A549 (cell line): ENCODE results near the gene PGLYRP2. TPM values are rescaled to one million over a fixed set of nuclear protein-coding genes. Genes with fewer than 3 reads are reported as not detected.

Source experiments
- ATAC-seq, 2 experiments: fragments of 200-7000 bp in 1 of 2; fragments of >200 bp in 1 of 2; cut with Nextera tagmentation in 1 of 2; cut with Tn5 transposase in 1 of 2; 3 replicates each; pipeline versions ENCODE4 v1.8.0 to v1.9.1; 2018 to 2020; ENCODE audit warnings: mild to moderate bottlenecking in 1 of 2, moderate library complexity in 1 of 2
- CTCF ChIA-PET: fragments of 300-600 bp; sonication (Branson Sonifier 250); formaldehyde crosslinking; extraction: SDS; loops from one replicate; lab custom pipeline; 2021; ENCODE audit warnings: antibody characterized with exemption, inconsistent platforms; lab: Yijun Ruan, JAX
- POLR2A ChIA-PET: fragments of 350-600 bp; formaldehyde crosslinking; extraction: SDS; loops from one replicate; lab custom pipeline; 2021; ENCODE audit warnings: antibody characterized with exemption, inconsistent platforms; lab: Yijun Ruan, JAX
- DNase-seq, 2 experiments: peaks; one replicate each; pipeline versions ENCODE4 v3.0.0 to v3.0.0-alpha.2; 2011 to 2016; ENCODE audit warnings: low read depth in 1 of 2, low spot score in 1 of 2
- FAIRE-seq: peaks from 2 replicates; lab custom pipeline; 2011; peaks lifted over from hg19 to GRCh38; lab: Jason Lieb, UNC
- H3K27ac ChIP-seq, 2 experiments: fragments of >200 bp; sonication (Bioruptor Twin); formaldehyde crosslinking; 3 replicates each; pipeline ENCODE4 v1.5.1; 2016 to 2017
- H3K4me1 ChIP-seq: fragments of >200 bp; sonication (Bioruptor Twin); formaldehyde crosslinking; 3 replicates; pipeline ENCODE4 v1.6.1; 2016
- H3K4me2 ChIP-seq: fragments of >200 bp; sonication (Bioruptor Twin); formaldehyde crosslinking; 3 replicates; pipeline ENCODE4 v1.6.1; 2016
- H3K4me3 ChIP-seq: fragments of >200 bp; sonication (Bioruptor Twin); formaldehyde crosslinking; 3 replicates; pipeline ENCODE4 v1.5.1; 2016
- H3K9me3 ChIP-seq: fragments of >200 bp; sonication (Bioruptor Twin); formaldehyde crosslinking; 3 replicates; pipeline ENCODE4 v1.6.1; 2016
- BHLHE40 ChIP-seq: IDR thresholded peaks from 2 replicates; pipeline ENCODE4 v1.6.1; 2012; ENCODE audit warnings: low read depth, low read length, inconsistent platforms
- CHD2 ChIP-seq: fragments of 150-350 bp; IDR thresholded peaks from 2 replicates; pipeline ENCODE4 v1.6.1; 2014; ENCODE audit warnings: low read length; ENCODE audit not compliant: partially characterized antibody
- CHD4 ChIP-seq: fragments of 200-600 bp; sonication (generic); IDR thresholded peaks from 2 replicates; pipeline ENCODE4 v1.6.1; 2016; ENCODE audit warnings: antibody characterized with exemption, mild to moderate bottlenecking, borderline replicate concordance
- EHF ChIP-seq: fragments of 250-450 bp; sonication (Bioruptor Pico); IDR thresholded peaks from 2 replicates; pipeline ENCODE4 v1.5.0; 2020; ENCODE audit warnings: mild to moderate bottlenecking
- EP300 ChIP-seq, 2 experiments: fragments of >200 bp; sonication (Bioruptor Twin); formaldehyde crosslinking; IDR thresholded peaks; 2 replicates in 1 of 2; 3 replicates in 1 of 2; pipeline ENCODE4 v1.6.1; 2016 to 2017
- HDAC2 ChIP-seq: fragments of 200-600 bp; sonication (generic); IDR thresholded peaks from 2 replicates; pipeline ENCODE4 v1.6.1; 2016
- HEYL ChIP-seq: fragments of 250-450 bp; sonication (Bioruptor Pico); IDR thresholded peaks from 2 replicates; pipeline ENCODE4 v1.8.0; 2021; ENCODE audit warnings: mild to moderate bottlenecking, moderate library complexity
- HOXB5 ChIP-seq: fragments of 250-450 bp; sonication (Bioruptor Pico); IDR thresholded peaks from 2 replicates; pipeline ENCODE4 v1.5.0; 2020; ENCODE audit warnings: mild to moderate bottlenecking, moderate library complexity
- JUN ChIP-seq, 2 experiments: fragments of >200 bp; sonication (Bioruptor Twin); formaldehyde crosslinking; IDR thresholded peaks; 2 replicates in 1 of 2; 3 replicates in 1 of 2; pipeline ENCODE4 v1.6.1; 2016 to 2017
- KDM1A ChIP-seq: fragments of 200-600 bp; sonication (generic); IDR thresholded peaks from 2 replicates; pipeline ENCODE4 v1.6.1; 2016; ENCODE audit warnings: low read depth, mild to moderate bottlenecking
- MAFK ChIP-seq: fragments of 450-650 bp; IDR thresholded peaks from 2 replicates; pipeline ENCODE4 v1.6.1; 2014; ENCODE audit not compliant: partially characterized antibody
- MAZ ChIP-seq: fragments of 150-350 bp; IDR thresholded peaks from 2 replicates; pipeline ENCODE4 v1.6.1; 2014; ENCODE audit warnings: antibody characterized with exemption, low read depth, low read length, borderline replicate concordance
- MYC ChIP-seq: IDR thresholded peaks from 2 replicates; pipeline ENCODE4 v1.6.1; 2012; ENCODE audit warnings: mild to moderate bottlenecking, inconsistent platforms, low read length, improper control_type of control experiment, borderline replicate concordance
- NR3C1 ChIP-seq: fragments of >200 bp; sonication (Bioruptor Twin); formaldehyde crosslinking; IDR thresholded peaks from 3 replicates; pipeline ENCODE4 v1.6.1; 2017
- PHF8 ChIP-seq: fragments of 200-600 bp; sonication (generic); IDR thresholded peaks from 2 replicates; pipeline ENCODE4 v1.6.1; 2016; ENCODE audit warnings: low read depth, mild to moderate bottlenecking, antibody characterized with exemption, moderate library complexity, borderline replicate concordance
- POLR2A ChIP-seq: IDR thresholded peaks from 2 replicates; pipeline ENCODE4 v1.6.1; 2012; ENCODE audit warnings: mild to moderate bottlenecking, low read length
- POLR2AphosphoS2 ChIP-seq: conservative IDR thresholded peaks from 2 replicates; pipeline ENCODE4 v1.6.1; 2012; ENCODE audit warnings: low read length, improper control_type of control experiment, inconsistent platforms
- SREBF2 ChIP-seq: fragments of 450-650 bp; IDR thresholded peaks from 2 replicates; pipeline ENCODE4 v1.6.1; 2014; ENCODE audit warnings: mild to moderate bottlenecking, moderate library complexity
- TFCP2L1 ChIP-seq: fragments of 250-450 bp; sonication (Bioruptor Pico); IDR thresholded peaks from 2 replicates; pipeline ENCODE4 v1.5.0; 2021; ENCODE audit warnings: mild to moderate bottlenecking
- ZFP36 ChIP-seq: fragments of 450-650 bp; IDR thresholded peaks from 2 replicates; pipeline ENCODE4 v1.6.1; 2014; ENCODE audit warnings: borderline replicate concordance; ENCODE audit not compliant: partially characterized antibody
- ZSCAN20 ChIP-seq: fragments of 250-450 bp; sonication (Bioruptor Pico); IDR thresholded peaks from 2 replicates; pipeline ENCODE4 v1.8.0; 2022; ENCODE audit warnings: mild to moderate bottlenecking, moderate library complexity
- WGBS: methylation state at CpG from one replicate; pipeline ENCODE4 v1.1.6; 2017; ENCODE audit errors: missing lambda C conversion rate; 5-methylcytosine and 5-hydroxymethylcytosine counted together
- polyA plus RNA-seq, 4 experiments: library from polyadenylated mRNA; depleted of rRNA in 3 of 4; stranded (reverse); fragments of >200 nt; fragmentation: RNase III in 1 of 4; extraction: RNeasy Plus Mini Kit Qiagen cat#74134 plus additional on column Dnase treatment in 1 of 4; gene quantifications; 2 replicates in 3 of 4; 3 replicates in 1 of 4; pipeline ENCODE4 v1.2.3, GENCODE V29; 2011 to 2017
- TF ChIP-seq, protein P1 (sequence below): fragments of 250-450 bp; sonication (Bioruptor Pico); IDR thresholded peaks from 2 replicates; pipeline ENCODE4 v1.5.0; 2020; ENCODE audit warnings: low read depth, mild to moderate bottlenecking, moderate library complexity
- TF ChIP-seq, protein P2 (sequence below): fragments of 200-600 bp; sonication (generic); IDR thresholded peaks from 2 replicates; pipeline ENCODE4 v1.6.1; 2016; ENCODE audit warnings: antibody characterized with exemption, mild to moderate bottlenecking, moderate library complexity
- TF ChIP-seq, protein P3 (sequence below): IDR thresholded peaks from 2 replicates; pipeline ENCODE4 v1.6.1; 2012
- TF ChIP-seq, protein P4 (sequence below): IDR thresholded peaks from 2 replicates; pipeline ENCODE4 v1.6.1; 2012
- TF ChIP-seq, protein P5 (sequence below): fragments of 150-350 bp; IDR thresholded peaks from 2 replicates; pipeline ENCODE4 v1.6.1; 2014; ENCODE audit warnings: low read depth, mild to moderate bottlenecking, low read length
- TF ChIP-seq, protein P6 (sequence below): fragments of 250-450 bp; sonication (Bioruptor Pico); IDR thresholded peaks from 2 replicates; pipeline ENCODE4 v1.5.0; 2021; ENCODE audit warnings: mild to moderate bottlenecking, moderate library complexity, borderline replicate concordance

Gene PGLYRP2
- polyA plus RNA-seq, 2 of the 4 experiments (the other 2 are of a cell fraction): not detected

DNA sequence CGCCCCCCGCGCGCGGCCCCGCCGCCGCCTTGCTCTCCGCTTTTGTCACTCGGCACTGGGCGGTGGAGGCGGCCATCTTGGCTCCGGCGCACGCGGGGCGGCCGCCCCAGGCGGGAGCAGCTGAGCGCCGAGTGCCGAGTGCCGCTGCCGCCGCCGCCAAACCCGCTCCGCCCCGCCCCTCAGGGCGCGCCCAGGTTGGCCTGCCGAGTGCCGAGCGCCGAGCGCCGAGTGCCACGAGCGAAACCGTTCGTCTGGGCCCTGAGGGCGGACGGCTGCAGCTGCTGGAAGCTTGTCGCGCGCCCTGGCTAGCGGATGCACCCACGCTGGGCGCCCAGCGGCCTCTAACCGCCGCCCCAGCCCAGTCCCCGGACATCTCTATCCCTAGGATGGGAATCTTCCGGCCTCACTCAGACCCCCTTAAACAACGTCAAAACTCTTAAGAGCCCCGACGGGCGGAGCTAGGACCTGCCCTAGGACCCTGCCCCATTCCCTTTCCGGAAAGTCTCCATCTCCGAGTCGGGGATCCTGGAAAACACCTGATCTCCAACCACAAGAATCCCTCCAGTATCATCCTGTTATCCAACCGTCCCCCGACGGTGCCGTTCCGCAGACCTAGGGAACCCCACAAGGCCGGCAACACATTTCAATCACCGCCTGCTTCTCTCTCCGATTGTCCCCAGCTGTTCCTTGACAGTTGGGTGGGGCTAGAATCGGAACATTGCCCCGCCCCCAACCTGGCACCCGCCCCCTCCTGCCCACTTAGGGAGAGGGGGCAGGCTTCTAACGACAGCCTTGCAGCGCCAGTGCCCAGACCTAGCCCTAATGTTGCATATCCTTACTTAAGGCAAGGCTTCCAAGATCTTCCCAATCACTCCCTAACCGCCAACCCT, 46.4 kb downstream of the PGLYRP2 start:
- 9% methylated on average over 14 of the region's 75 CpGs for WGBS
- peak; percentile 44; the same call in 1 of the 2 replicates for TF ChIP-seq HOXB5 (CRISPR knock-in tag)
- TF ChIP-seq, protein P1, sequence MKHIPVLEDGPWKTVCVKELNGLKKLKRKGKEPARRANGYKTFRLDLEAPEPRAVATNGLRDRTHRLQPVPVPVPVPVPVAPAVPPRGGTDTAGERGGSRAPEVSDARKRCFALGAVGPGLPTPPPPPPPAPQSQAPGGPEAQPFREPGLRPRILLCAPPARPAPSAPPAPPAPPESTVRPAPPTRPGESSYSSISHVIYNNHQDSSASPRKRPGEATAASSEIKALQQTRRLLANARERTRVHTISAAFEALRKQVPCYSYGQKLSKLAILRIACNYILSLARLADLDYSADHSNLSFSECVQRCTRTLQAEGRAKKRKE (CRISPR knock-in tag): no peak
- TF ChIP-seq NR3C1: no peak
- TF ChIP-seq ZSCAN20 (CRISPR knock-in tag): no peak
- peak; percentile 36; the same call in 1 of the 2 replicates for TF ChIP-seq MAZ
- no peak for TF ChIP-seq ZFP36
- peak; percentile 92 for TF ChIP-seq MYC
- TF ChIP-seq, protein P2, sequence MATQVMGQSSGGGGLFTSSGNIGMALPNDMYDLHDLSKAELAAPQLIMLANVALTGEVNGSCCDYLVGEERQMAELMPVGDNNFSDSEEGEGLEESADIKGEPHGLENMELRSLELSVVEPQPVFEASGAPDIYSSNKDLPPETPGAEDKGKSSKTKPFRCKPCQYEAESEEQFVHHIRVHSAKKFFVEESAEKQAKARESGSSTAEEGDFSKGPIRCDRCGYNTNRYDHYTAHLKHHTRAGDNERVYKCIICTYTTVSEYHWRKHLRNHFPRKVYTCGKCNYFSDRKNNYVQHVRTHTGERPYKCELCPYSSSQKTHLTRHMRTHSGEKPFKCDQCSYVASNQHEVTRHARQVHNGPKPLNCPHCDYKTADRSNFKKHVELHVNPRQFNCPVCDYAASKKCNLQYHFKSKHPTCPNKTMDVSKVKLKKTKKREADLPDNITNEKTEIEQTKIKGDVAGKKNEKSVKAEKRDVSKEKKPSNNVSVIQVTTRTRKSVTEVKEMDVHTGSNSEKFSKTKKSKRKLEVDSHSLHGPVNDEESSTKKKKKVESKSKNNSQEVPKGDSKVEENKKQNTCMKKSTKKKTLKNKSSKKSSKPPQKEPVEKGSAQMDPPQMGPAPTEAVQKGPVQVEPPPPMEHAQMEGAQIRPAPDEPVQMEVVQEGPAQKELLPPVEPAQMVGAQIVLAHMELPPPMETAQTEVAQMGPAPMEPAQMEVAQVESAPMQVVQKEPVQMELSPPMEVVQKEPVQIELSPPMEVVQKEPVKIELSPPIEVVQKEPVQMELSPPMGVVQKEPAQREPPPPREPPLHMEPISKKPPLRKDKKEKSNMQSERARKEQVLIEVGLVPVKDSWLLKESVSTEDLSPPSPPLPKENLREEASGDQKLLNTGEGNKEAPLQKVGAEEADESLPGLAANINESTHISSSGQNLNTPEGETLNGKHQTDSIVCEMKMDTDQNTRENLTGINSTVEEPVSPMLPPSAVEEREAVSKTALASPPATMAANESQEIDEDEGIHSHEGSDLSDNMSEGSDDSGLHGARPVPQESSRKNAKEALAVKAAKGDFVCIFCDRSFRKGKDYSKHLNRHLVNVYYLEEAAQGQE: no peak
- no peak for TF ChIP-seq CHD2
- peak; percentile 60; the same call in 1 of the 2 replicates for TF ChIP-seq PHF8
- TF ChIP-seq, protein P3, sequence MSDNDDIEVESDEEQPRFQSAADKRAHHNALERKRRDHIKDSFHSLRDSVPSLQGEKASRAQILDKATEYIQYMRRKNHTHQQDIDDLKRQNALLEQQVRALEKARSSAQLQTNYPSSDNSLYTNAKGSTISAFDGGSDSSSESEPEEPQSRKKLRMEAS: peak; percentile 83
- TF ChIP-seq TFCP2L1: no peak
- TF ChIP-seq JUN (IDR thresholded peaks at IDR 0.05): peak in 1 of 2 experiments; percentile 68; a peak in 2 of 5 replicates
- TF ChIP-seq, protein P4, sequence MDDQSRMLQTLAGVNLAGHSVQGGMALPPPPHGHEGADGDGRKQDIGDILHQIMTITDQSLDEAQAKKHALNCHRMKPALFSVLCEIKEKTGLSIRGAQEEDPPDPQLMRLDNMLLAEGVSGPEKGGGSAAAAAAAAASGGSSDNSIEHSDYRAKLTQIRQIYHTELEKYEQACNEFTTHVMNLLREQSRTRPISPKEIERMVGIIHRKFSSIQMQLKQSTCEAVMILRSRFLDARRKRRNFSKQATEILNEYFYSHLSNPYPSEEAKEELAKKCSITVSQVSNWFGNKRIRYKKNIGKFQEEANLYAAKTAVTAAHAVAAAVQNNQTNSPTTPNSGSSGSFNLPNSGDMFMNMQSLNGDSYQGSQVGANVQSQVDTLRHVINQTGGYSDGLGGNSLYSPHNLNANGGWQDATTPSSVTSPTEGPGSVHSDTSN: 0 out of 2 replicates have a peak, but pooled peaks have one; percentile 24
- no peak for TF ChIP-seq HDAC2
- peak; percentile 35; the same call in 1 of the 2 replicates for TF ChIP-seq POLR2A
- no peak for TF ChIP-seq HEYL (CRISPR knock-in tag)
- TF ChIP-seq POLR2AphosphoS2: no peak
- TF ChIP-seq, all 56 proteins: peak for 8
- ATAC-seq: peak; percentile 82 to 83
- Histone ChIP-seq H3K4me2 (peak overlapping the region; percentile 82), H3K27ac (peak overlapping the region; percentile 79 to 99), H3K4me1 (peaks cover 14% of the 10 kb centered on the region; the same call in 1 of the 3 replicates), H3K4me3 (peak overlapping the region; percentile 71), H3K9me3 (no peaks in the 10 kb centered on the region)
- DNase-seq: peak; percentile 75 to 84
- CTCF ChIA-PET: interaction anchor here (1.2 to 1.5 kb wide), 2 partner anchors 23 to 341 kb away, joined by 4 read pairs; no protein-coding TSS in a partner anchor
- POLR2A ChIA-PET: interaction anchor here (0.6 to 1.6 kb wide), 4 partner anchors 12 to 99 kb away, joined by 3 to 8 read pairs (median 3); partner anchors contain the start of gene AKAP8L
- no peak for FAIRE-seq

DNA sequence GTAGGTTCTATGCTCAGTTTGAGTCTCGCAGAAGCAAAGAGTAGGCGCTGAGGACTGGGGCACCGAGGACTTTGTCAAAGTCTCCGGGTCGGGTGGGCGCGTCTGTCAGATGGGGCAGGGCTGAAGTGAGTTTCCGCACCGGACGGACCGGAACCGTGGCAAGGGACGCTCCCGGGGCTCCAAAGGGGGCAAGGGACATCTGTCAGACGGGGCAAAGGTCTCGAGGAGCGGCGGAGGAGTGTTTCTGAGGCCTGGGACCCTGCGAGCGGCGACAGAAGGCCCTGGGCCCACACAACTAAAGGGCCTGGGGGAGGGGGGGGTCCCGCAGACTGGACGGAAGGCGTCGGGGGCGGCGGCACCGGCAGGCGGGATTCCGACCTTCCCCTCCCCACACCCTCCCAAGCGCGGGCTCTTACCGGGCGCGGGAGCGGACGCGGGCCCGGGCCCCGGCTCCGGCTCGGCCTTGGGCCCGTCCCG, 47.2 kb downstream of the PGLYRP2 start:
- no peaks in the 10 kb centered on the region for H3K9me3 ChIP-seq
- ATAC-seq (no peak; a peak in 1 of 6 replicates), DNase-seq (peak in 1 of 2 experiments; percentile 21), FAIRE-seq (no peak)
- peak overlapping the region; percentile 98 for H3K4me2 ChIP-seq
- ChIA-PET POLR2A (interaction anchor here (1.2 to 1.6 kb wide), 3 partner anchors 11 to 53 kb away, joined by 3 to 8 read pairs (median 3); partner anchors contain the start of gene AKAP8L), CTCF (interaction anchor here (1.2 kb wide), 1 partner anchor 340 kb away, joined by 4 read pairs; no protein-coding TSS in a partner anchor)
- peak overlapping the region; percentile 89 to 99 for H3K27ac ChIP-seq
- peak overlapping the region; percentile 71 for H3K4me3 ChIP-seq
- H3K4me1 ChIP-seq: peaks cover 14% of the 10 kb centered on the region; the same call in 1 of the 3 replicates
- WGBS: 2% methylated on average over 14 of the region's 44 CpGs
- TF ChIP-seq EP300 (IDR thresholded peaks at IDR 0.05) (no peak), ZSCAN20 (CRISPR knock-in tag) (no peak), SREBF2 (no peak), MAFK (no peak), HDAC2 (no peak), CHD4 (no peak), KDM1A (no peak), JUN (IDR thresholded peaks at IDR 0.05) (no peak), BHLHE40 (no peak), EHF (CRISPR knock-in tag) (no peak)
- TF ChIP-seq, protein P5, sequence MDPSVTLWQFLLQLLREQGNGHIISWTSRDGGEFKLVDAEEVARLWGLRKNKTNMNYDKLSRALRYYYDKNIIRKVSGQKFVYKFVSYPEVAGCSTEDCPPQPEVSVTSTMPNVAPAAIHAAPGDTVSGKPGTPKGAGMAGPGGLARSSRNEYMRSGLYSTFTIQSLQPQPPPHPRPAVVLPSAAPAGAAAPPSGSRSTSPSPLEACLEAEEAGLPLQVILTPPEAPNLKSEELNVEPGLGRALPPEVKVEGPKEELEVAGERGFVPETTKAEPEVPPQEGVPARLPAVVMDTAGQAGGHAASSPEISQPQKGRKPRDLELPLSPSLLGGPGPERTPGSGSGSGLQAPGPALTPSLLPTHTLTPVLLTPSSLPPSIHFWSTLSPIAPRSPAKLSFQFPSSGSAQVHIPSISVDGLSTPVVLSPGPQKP: no peak
- TF ChIP-seq, protein P6, sequence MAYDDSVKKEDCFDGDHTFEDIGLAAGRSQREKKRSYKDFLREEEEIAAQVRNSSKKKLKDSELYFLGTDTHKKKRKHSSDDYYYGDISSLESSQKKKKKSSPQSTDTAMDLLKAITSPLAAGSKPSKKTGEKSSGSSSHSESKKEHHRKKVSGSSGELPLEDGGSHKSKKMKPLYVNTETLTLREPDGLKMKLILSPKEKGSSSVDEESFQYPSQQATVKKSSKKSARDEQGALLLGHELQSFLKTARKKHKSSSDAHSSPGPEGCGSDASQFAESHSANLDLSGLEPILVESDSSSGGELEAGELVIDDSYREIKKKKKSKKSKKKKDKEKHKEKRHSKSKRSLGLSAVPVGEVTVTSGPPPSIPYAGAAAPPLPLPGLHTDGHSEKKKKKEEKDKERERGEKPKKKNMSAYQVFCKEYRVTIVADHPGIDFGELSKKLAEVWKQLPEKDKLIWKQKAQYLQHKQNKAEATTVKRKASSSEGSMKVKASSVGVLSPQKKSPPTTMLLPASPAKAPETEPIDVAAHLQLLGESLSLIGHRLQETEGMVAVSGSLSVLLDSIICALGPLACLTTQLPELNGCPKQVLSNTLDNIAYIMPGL (CRISPR knock-in tag): no peak
